ENCODE data around the gene ETHE1.

DNA sequence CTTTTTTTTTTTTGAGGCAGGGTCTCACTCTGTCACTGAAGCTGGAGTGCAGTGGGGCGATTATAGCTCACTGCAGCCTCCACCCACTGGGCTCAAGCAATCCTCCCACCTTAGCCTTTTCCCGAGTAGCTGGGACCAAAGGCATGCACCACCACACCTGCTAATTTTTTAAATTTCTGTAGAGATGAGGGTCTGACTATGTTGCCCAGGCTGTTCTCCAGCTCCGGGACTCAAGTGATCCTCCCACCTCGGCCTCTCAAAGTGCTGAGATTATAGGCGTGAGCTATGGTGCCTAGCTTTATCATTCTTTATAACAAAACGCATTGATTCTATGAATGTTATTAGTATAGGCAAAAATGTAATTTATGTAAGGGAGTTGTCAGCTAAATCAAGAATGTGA, 43.7 kb downstream of the ETHE1 start:
- TF ChIP-seq, protein P1, sequence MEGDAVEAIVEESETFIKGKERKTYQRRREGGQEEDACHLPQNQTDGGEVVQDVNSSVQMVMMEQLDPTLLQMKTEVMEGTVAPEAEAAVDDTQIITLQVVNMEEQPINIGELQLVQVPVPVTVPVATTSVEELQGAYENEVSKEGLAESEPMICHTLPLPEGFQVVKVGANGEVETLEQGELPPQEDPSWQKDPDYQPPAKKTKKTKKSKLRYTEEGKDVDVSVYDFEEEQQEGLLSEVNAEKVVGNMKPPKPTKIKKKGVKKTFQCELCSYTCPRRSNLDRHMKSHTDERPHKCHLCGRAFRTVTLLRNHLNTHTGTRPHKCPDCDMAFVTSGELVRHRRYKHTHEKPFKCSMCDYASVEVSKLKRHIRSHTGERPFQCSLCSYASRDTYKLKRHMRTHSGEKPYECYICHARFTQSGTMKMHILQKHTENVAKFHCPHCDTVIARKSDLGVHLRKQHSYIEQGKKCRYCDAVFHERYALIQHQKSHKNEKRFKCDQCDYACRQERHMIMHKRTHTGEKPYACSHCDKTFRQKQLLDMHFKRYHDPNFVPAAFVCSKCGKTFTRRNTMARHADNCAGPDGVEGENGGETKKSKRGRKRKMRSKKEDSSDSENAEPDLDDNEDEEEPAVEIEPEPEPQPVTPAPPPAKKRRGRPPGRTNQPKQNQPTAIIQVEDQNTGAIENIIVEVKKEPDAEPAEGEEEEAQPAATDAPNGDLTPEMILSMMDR (IDR thresholded peaks at IDR 0.05; ENCODE audit: insufficient read depth, low read length, poor library complexity, severe bottlenecking), result no peak
- no peak for TF ChIP-seq EZH2phosphoT487 (conservative IDR thresholded peaks at IDR 0.05; ENCODE audit: low read length)

All from SU-DHL-6 (cell line).